WERI-Rb-1 (cell line): ENCODE results near the gene PIGT.

Source experiments
- DNase-seq: peaks from one replicate; pipeline ENCODE4 v3.0.0-alpha.2; 2020
- H3K27ac ChIP-seq: fragments of 250-450 bp; sonication (Bioruptor Pico); 2 replicates; pipeline ENCODE4 v1.5.1; 2020; ENCODE audit warnings: mild to moderate bottlenecking, moderate library complexity
- H3K27me3 ChIP-seq: fragments of 250-450 bp; sonication (Bioruptor Pico); 2 replicates; pipeline ENCODE4 v1.5.1; 2021; ENCODE audit warnings: mild to moderate bottlenecking, low read depth, moderate library complexity; ENCODE audit not compliant: insufficient read depth, severe bottlenecking
- H3K36me3 ChIP-seq: fragments of 250-450 bp; sonication (Bioruptor Pico); 2 replicates; pipeline ENCODE4 v1.5.1; 2020; ENCODE audit warnings: mild to moderate bottlenecking, moderate library complexity
- H3K4me3 ChIP-seq: 2 replicates; pipeline ENCODE4 v1.5.1; 2011; ENCODE audit warnings: low read depth, mild to moderate bottlenecking, control low read depth, low read length
- H3K9me3 ChIP-seq: fragments of 250-450 bp; sonication (Bioruptor Pico); 2 replicates; pipeline ENCODE4 v1.5.1; 2021; ENCODE audit warnings: mild to moderate bottlenecking, moderate library complexity; ENCODE audit not compliant: severe bottlenecking
- CTCF ChIP-seq: IDR thresholded peaks from 2 replicates; pipeline ENCODE4 v1.5.1; 2011; ENCODE audit warnings: low read depth, mild to moderate bottlenecking, control low read depth, inconsistent platforms, low read length

Gene PIGT

DNA sequence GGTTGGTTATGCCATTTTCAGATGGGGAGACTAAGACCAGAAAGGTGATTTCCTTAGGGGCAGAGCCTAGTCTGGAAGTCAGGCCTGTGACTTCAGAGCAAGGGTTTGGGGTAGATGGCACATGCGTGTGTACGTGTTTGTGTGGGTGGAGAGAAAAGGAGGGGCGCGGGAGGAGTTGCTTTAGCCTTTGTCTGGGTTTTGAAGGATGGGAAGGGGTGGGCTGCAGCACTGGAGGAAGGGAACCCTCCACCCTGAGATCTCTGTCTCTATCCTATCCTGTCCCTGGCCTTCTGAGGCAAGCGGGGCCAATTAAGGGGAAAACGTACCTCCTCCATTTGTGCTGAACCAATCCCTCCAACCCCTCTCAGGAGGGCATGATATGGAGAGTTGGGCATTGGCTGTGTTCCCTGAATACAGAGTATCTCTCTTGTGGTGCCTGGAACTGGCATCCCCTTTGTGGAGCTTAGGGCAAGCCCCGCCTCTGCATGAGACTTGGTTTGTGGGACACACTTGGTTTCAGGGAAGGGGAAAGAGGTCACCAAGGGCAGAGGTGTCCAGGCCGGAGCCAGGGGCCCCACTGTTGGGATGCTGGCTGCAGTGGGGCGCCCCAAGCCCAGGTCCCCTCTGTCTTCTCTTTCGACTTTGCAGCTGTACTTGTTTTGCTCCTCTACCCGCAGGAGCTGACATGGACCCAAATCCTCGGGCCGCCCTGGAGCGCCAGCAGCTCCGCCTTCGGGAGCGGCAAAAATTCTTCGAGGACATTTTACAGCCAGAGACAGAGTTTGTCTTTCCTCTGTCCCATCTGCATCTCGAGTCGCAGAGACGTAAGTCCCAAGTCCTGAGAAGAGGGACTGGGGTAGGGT, 7.9 kb upstream of the PIGT start, which contains the start of gene DBNDD2:
DBNDD2 (plus strand) TSS at position 507 of the 863 bp plus-strand sequence; CDS start at position 686, 179 bp downstream.
- no peak for DNase-seq
- H3K27ac ChIP-seq = peak within 1 kb of the TSS; percentile 81
- no peak for TF ChIP-seq CTCF
- H3K36me3 ChIP-seq = peaks cover 27% of the 10 kb centered on the region
- H3K9me3 ChIP-seq = no peaks in the 10 kb centered on the region
- no peaks in the 10 kb centered on the region for H3K27me3 ChIP-seq
- H3K4me3 ChIP-seq = peak within 1 kb of the TSS; percentile 94

- no peak overlapping the region for H3K27ac ChIP-seq
- no peaks in the 10 kb centered on the region for H3K9me3 ChIP-seq
- peaks cover 27% of the 10 kb centered on the region for H3K36me3 ChIP-seq
- H3K27me3 ChIP-seq = no peaks in the 10 kb centered on the region
- DNase-seq = no peak
- H3K4me3 ChIP-seq = no peak overlapping the region
- TF ChIP-seq CTCF = no peak
Observed at GRCh38 chr20:45408646-45409213, 7.2 kb upstream of the PIGT start.

DNA sequence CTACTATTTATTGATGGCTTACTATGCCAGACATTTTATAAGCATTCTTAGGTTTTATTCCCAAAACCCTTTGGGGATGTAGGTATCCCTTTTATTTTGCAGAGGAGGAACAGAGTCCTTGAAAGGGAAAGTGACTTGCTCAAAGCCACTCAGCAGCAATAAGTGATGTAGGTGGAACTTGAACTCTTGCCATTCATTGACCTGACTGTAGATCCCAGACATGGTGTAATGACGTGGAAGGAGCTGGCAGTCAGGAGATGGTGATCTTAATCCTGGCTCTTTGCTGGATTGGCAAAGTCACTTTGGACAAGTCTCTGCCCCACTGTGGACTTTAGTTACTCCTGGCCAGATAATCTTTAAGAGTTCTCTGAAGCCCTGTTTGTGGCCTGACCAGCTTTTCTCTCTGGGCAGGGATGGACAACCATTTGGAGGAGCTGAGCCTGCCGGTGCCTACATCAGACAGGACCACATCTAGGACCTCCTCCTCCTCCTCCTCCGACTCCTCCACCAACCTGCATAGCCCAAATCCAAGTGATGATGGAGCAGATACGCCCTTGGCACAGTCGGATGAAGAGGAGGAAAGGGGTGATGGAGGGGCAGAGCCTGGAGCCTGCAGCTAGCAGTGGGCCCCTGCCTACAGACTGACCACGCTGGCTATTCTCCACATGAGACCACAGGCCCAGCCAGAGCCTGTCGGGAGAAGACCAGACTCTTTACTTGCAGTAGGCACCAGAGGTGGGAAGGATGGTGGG, 6.2 kb upstream of the PIGT start:
- Histone ChIP-seq H3K36me3 (peaks cover 27% of the 10 kb centered on the region), H3K27ac (no peak overlapping the region), H3K27me3 (no peaks in the 10 kb centered on the region), H3K9me3 (no peaks in the 10 kb centered on the region), H3K4me3 (no peak overlapping the region)
- DNase-seq = no peak
- no peak for TF ChIP-seq CTCF

- Histone ChIP-seq H3K36me3 (peaks cover 27% of the 10 kb centered on the region), H3K9me3 (no peaks in the 10 kb centered on the region), H3K4me3 (no peak overlapping the region), H3K27me3 (no peaks in the 10 kb centered on the region), H3K27ac (no peak overlapping the region)
- DNase-seq = no peak
- TF ChIP-seq CTCF = no peak
Observed at GRCh38 chr20:45410887-45411286, 5.1 kb upstream of the PIGT start.

GRCh38 chr20:45412653-45413052, 3.3 kb upstream of the PIGT start:
- no peak overlapping the region for H3K27ac ChIP-seq
- H3K36me3 ChIP-seq = peaks cover 27% of the 10 kb centered on the region
- H3K9me3 ChIP-seq = no peaks in the 10 kb centered on the region
- no peak for TF ChIP-seq CTCF
- H3K27me3 ChIP-seq = no peaks in the 10 kb centered on the region
- DNase-seq = no peak
- no peak overlapping the region for H3K4me3 ChIP-seq
